DMS 273 (cell line): ENCODE data around the gene DHRSX.
"Not testable (repeated sequence)": the region's sequence is repeated elsewhere in the genome, so short reads cannot be mapped to it uniquely, and the experiment has no call there.

Experiments used
- DNase-seq: peaks from one replicate; lab custom pipeline; 2025; ENCODE audit not compliant: unreplicated experiment; lab: John Stamatoyannopoulos, UW

DHRSX gene

DNA sequence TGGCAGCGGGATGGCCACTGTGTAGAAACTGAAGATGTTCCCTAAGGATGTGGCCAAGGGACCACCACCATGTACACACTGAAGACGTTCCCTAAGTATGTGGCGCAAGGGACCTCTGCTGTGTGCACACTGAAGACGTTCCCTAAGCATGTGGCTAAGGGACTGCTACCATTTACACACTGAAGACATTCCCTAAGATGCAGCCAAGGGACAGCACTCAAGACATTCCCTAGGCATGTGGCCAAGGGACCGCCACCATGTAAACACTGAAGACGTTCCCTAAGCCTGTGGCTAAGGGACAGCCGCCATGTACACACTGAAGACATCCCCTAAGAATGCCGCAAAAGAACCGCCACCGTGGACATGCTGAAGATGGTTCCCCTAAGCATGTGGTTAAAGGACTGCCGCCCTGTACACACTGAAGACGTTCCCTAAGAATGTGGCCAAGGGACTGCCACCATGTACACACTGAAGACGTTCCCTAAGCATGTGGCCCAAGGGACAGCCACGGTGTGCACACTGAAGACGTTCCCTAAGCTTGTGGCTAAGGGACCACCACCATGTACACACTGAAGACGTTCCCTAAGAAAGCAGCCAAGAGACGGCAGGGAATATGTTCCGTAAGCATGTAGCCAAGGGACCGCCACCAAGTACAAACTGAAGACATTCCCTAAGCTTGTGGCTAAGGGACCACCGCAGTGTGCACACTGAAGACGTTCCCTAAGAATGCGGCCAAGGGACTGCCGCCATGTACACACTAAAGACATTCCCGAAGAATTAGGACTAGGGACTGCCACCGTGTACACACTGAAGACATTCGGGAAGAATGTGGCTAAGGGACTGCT, 43.3 kb downstream of the DHRSX start:
- DNase-seq: no peak

GRCh38 chrX:2456091-2456490, 44.7 kb downstream of the DHRSX start:
- DNase-seq: not testable (repeated sequence)

DNA sequence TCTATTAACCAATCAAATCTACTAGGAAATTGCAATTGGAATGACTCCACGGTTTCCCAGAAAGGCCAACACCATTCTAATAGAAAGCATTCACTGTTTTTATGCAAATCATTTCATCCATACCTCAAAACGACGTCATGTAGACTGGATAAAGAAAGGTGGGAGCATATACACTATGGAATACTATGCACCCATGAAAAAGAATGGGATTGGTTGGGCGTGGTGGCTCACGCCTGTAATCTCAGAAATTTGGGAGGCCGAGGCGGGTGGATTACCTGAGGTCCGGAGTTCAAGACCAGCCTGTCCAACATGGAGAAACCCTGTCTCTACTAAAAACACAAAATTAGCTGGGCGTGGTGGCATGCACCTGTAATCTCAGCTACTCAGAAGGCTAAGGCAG, 46.2 kb downstream of the DHRSX start:
- DNase-seq: not testable (repeated sequence)

DNA sequence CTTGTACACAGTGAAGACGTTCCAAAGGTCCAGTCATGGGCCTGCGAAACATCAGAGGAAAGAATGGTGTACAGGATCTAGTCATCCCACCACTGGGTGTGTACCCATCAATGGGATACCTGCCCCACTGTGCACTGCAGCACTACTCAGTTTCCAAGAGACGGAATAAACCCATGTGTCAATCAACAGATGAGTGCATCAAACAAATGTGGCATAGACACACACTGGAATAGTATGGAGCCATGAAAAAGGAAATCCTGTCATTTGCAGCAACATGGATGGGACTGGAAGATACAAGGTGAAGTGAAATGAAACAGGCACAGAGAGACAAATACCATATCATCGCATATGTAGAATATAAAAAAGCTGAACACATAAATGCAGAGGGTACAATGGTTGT, 48.0 kb downstream of the DHRSX start:
- DNase-seq: no peak

GRCh38 chrX:2452317-2452784, 48.4 kb downstream of the DHRSX start:
- DNase-seq: no peak

DNA sequence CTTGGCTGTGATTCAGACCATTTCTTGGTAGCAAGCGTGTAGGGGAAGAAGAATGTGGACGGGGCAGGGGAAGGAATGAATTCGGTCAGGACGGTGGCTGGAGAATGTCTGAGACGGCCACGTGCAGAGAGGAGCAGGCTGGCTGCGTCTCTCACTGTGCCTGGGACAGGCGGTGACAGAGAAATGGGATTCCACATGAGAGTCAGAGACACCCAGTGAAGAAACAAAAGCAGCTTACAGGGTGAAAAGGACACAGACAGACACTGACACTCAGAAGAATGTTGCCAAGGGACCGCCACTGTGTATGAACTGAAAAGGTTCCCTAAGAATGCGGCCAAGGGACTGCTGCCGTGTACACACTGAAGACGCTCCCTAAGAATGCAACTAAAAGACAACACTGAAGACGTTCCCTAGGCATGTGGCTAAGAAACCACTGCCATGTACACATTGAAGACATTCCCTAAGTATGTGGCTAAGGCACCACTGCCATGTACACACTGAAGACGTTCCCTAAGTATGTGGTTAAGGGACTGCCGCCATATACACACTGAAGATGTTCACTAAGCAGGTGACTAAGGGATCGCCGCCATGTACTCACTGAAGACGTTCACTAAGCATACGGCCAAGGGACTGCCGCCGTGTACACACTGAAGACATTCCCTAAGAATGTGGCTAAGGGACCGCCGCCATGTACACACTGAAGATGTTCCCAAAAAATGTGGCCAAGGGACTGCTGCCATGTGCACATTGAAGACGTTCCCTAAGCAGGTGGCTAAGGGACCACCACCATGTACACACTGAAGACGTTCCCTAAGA, 49.1 kb downstream of the DHRSX start:
- DNase-seq: no peak

GRCh38 chrX:2450681-2451080, 50.1 kb downstream of the DHRSX start:
- DNase-seq: no peak

GRCh38 chrX:2449135-2449886, 51.5 kb downstream of the DHRSX start:
- DNase-seq: no peak

- no peak for DNase-seq
Measured at GRCh38 chrX:2447484-2447883, 53.3 kb downstream of the DHRSX start.

GRCh38 chrX:2446815-2447214, 54.0 kb downstream of the DHRSX start:
- no peak for DNase-seq

GRCh38 chrX:2445662-2446623, 54.8 kb downstream of the DHRSX start:
- DNase-seq: no peak

DNA sequence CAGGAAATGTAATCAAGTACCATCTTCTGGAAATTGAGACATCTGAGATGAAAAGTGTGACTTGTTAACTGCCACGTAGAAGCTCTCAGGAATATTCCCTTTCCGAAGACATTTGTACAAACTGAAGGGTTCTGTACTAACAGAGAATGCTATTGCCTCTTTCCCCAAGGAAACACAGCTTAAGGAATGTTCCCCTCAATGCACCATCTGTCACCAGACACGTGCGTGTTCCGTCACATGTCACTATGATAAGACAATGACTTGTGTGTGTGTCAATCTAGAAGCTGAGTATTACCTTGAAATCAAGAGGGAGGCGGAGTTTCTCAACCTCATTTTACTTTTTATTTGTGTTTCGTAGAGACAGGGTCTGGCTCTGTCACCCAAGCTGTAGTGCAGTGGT, 58.1 kb downstream of the DHRSX start:
- DNase-seq: no peak

DNA sequence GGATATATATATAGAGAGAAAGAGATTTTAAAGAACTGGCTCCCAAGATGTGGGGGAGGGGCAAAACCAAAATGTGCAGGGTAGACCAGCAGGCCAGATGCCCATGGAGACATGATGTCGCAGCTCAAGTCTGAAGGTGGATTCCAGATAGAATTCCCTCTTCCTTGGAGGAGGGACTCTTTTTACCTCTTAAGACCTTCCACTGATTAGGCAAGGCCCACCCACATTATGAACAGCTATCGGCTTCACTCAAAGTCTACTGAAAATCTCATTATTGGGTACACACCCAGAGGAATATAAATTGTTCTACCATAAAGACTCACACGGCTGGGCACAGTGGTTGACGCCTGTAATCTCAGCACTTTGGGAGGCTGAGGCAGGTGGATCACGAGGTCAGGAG, 59.3 kb downstream of the DHRSX start:
- no peak for DNase-seq

- no peak for DNase-seq
Measured at GRCh38 chrX:2439613-2440012, 61.2 kb downstream of the DHRSX start.

- DNase-seq: no peak
Measured at GRCh38 chrX:2435465-2435864, 65.3 kb downstream of the DHRSX start.

DNA sequence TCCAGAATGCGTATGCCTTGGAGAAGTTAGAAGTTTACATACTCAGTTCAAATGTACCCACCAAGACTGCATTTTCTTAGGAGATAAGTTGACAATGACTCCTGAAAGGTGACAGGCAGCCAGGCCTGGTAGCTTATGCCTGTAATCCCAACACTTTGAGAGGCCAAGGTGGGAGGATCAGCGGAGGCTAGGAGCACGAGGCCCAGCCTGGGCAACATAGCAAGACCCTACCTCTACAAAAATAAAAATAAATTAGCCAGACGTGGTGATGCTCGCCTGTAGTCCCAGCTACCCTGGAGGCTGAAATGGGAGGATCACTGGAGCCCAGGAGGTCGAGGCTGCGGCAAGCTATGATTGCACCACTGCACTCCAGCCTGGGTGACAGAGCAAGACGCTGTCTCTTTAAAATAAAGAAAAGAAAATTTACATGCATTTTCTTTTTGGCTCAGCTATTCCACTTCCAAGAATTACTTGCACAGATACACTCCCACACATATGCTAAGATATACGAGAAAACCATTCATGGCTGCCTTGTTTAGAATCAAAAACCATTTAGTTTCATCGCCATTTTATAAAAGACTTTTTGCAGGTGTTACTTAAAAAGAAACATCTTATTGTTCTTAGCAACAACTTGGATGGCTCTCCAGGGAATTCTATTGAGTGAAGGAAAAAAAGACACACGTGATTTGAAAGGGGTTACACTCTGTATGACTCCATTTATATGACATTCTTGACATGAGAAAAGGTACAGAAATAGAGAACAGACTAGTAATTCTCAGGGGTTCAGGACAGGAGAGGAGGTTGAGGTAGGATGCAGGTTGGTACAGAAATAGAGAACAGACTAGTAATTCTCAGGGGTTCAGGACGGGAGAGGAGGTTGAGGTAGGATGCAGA, 66.3 kb downstream of the DHRSX start:
- no peak for DNase-seq

DNA sequence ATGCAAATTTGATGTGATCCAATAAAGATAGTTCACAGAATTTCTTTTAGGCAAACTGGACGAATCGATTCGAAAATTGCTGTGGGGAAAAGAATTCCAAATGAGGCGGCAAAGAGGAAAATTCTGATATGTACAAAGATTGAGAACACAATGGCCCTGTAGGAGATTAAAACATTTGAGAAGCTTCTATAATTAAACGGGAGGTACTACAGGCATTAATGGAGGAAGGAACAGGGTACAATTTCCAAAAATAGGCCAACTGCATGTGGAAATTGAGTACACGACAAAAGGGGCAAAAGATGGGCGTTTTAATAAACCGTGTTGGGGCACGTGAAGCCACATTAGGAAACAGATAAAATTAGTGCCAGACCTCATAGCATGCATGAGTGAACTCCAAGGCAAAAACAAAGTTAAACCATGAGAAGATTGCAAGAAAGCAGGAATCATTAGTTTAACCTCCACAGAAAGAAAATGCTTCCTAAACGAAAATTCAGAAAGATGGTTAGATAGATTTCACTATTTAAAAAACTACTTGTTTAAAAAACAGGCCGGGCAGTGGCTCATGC, 68.4 kb downstream of the DHRSX start:
- no peak for DNase-seq

DNA sequence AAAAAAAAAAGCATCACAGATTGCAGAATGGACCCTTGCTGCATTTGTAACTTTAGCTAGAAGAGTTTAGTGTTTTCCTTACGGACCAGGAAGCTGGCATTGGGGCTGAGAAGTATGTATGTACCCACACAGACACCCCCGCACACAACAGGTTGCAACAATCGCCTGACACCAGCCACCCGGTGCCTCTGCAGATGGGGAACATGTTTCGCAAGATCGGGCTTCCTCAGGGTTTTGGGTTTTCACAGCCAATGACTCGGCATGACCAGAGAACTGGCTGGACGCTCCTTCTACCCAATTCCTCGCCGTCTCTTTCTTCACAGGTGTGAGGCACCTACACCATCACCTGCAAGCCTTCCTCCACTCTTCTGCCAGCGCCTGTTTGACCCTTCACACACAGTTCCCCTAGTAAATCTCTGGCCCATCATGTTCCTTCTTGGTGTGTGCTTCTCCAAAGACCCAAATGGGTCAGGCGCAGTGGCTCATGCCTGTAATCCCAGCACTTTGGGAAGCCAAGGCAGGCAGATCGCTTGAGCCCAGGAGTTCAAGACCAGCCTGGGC, 70.4 kb downstream of the DHRSX start:
- DNase-seq: no peak

DNA sequence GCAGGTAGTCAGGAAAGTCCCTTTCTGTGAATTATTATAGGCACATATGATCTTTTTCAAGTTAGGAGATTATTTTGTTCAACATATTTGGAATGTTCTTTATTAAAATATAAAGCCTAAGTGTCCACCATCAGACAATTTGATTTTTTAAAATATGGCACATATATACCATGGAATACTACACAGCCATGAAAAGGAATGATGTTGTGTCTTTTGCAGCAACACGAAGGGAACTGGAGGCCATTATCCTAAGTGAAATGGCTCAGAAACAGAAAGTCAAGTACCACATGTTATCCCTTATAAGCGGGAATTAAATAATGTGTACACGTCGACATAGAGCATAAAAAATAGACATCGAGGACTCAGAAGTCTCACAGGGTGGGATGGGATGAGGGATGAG, 73.0 kb downstream of the DHRSX start:
- DNase-seq: no peak
